Stomach smooth muscle (tissue), 2 donors: ENCODE measurements around the gene ZNF93.
A peak's percentile ranks its signal among the peaks of the same experiment; 100 is the strongest.
"Not testable (repeated sequence)": the region's sequence is repeated elsewhere in the genome, so short reads cannot be mapped to it uniquely, and the experiment has no call there.

Source experiments
- H3K27ac ChIP-seq: one replicate; pipeline ENCODE4 v1.7.0; 2013; ENCODE audit warnings: mild to moderate bottlenecking, low read length, inconsistent platforms
- H3K27me3 ChIP-seq, 2 donors: one replicate each; pipeline ENCODE4 v1.7.0; 2013; ENCODE audit warnings: low read length in 2 of 2; ENCODE audit not compliant: insufficient read depth in 2 of 2, control insufficient read depth in 1 of 2
- H3K36me3 ChIP-seq, 2 donors: one replicate each; pipeline ENCODE4 v1.7.0; 2013; ENCODE audit warnings: low read length in 2 of 2; ENCODE audit not compliant: control insufficient read depth in 2 of 2, insufficient read depth in 2 of 2
- H3K4me1 ChIP-seq: one replicate; pipeline ENCODE4 v1.7.0; 2013; ENCODE audit warnings: low read length; ENCODE audit not compliant: control insufficient read depth, insufficient read depth
- H3K4me3 ChIP-seq, 2 donors: one replicate each; pipeline ENCODE4 v1.7.0; 2013; ENCODE audit warnings: low read length in 2 of 2
- H3K9ac ChIP-seq, 2 donors: one replicate each; pipeline ENCODE4 v1.7.0; 2013; ENCODE audit warnings: low read length in 2 of 2, mild to moderate bottlenecking in 1 of 2
- H3K9me3 ChIP-seq, 2 donors: one replicate each; pipeline ENCODE4 v1.7.0; 2013; ENCODE audit warnings: low read length in 2 of 2; ENCODE audit not compliant: control insufficient read depth in 2 of 2
- donor health status: healthy.
- donor health status: Pancreatic carcinoma.

Gene ZNF93

GRCh38 chr19:19884583-19884982 is 16.2 kb upstream of the ZNF93 start:
- Histone ChIP-seq H3K4me1 (no peaks in the 10 kb centered on the region), H3K9me3 (no peaks in the 10 kb centered on the region), H3K36me3 (peaks cover 2 to 8% of the 10 kb centered on the region in 2 donors)

GRCh38 chr19:19892055-19892941 is 8.4 kb upstream of the ZNF93 start:
- H3K27ac ChIP-seq, H3K36me3 ChIP-seq, H3K4me1 ChIP-seq, H3K27me3 ChIP-seq, H3K4me3 ChIP-seq, H3K9ac ChIP-seq, H3K9me3 ChIP-seq: not testable (repeated sequence)

More at GRCh38 chr19:19884583-19884982, 16.2 kb upstream of the ZNF93 start:
- Histone ChIP-seq H3K27ac (no peak overlapping the region), H3K4me3 (no peak overlapping the region), H3K27me3 (no peaks in the 10 kb centered on the region), H3K9ac (no peak overlapping the region)

GRCh38 chr19:19900139-19900728 is 512 bp upstream of the ZNF93 start:
- H3K27me3 ChIP-seq = no peaks in the 10 kb centered on the region
- H3K4me1 ChIP-seq = no peaks in the 10 kb centered on the region
- no peaks in the 10 kb centered on the region for H3K9me3 ChIP-seq
- peak overlapping the region; percentile 52 to 71 for H3K9ac ChIP-seq
- peak overlapping the region; percentile 87 for H3K27ac ChIP-seq
- peak overlapping the region; percentile 80 to 91 for H3K4me3 ChIP-seq
- H3K36me3 ChIP-seq = no peaks in the 10 kb centered on the region

GRCh38 chr19:19907551-19907950 is 6.8 kb downstream of the ZNF93 start:
- not testable (repeated sequence) for H3K4me3 ChIP-seq, H3K9ac ChIP-seq, H3K27me3 ChIP-seq, H3K27ac ChIP-seq, H3K36me3 ChIP-seq, H3K4me1 ChIP-seq, H3K9me3 ChIP-seq

GRCh38 chr19:19909654-19910053 is 8.9 kb downstream of the ZNF93 start:
- Histone ChIP-seq H3K27ac (no peak overlapping the region), H3K9ac (no peak overlapping the region), H3K9me3 (no peaks in the 10 kb centered on the region), H3K27me3 (no peaks in the 10 kb centered on the region), H3K36me3 (no peaks in the 10 kb centered on the region), H3K4me3 (no peak overlapping the region), H3K4me1 (no peaks in the 10 kb centered on the region)

- Histone ChIP-seq H3K9me3 (no peaks in the 10 kb centered on the region), H3K27me3 (no peaks in the 10 kb centered on the region), H3K27ac (no peak overlapping the region), H3K4me1 (no peaks in the 10 kb centered on the region), H3K9ac (no peak overlapping the region), H3K36me3 (no peaks in the 10 kb centered on the region), H3K4me3 (no peak overlapping the region)
Measured at GRCh38 chr19:19911150-19911549, 10.4 kb downstream of the ZNF93 start.

GRCh38 chr19:19914596-19914995 is 13.8 kb downstream of the ZNF93 start:
- Histone ChIP-seq H3K4me1 (no peaks in the 10 kb centered on the region), H3K9ac (no peak overlapping the region), H3K4me3 (no peak overlapping the region), H3K27ac (no peak overlapping the region), H3K36me3 (no peaks in the 10 kb centered on the region), H3K27me3 (no peaks in the 10 kb centered on the region), H3K9me3 (no peaks in the 10 kb centered on the region)

- H3K9ac ChIP-seq, H3K27ac ChIP-seq, H3K4me3 ChIP-seq, H3K9me3 ChIP-seq, H3K4me1 ChIP-seq, H3K27me3 ChIP-seq: not testable (repeated sequence)
- H3K36me3 ChIP-seq = peaks cover 2 to 10% of the 10 kb centered on the region in 2 donors
Measured at GRCh38 chr19:19930417-19930816, 29.7 kb downstream of the ZNF93 start.

- H3K9me3 ChIP-seq, H3K4me3 ChIP-seq, H3K27me3 ChIP-seq, H3K9ac ChIP-seq, H3K27ac ChIP-seq, H3K4me1 ChIP-seq: not testable (repeated sequence)
- peaks cover 0 to 10% of the 10 kb centered on the region in 2 donors for H3K36me3 ChIP-seq
Measured at GRCh38 chr19:19933432-19934314, 32.9 kb downstream of the ZNF93 start.

- Histone ChIP-seq H3K27me3 (no peaks in the 10 kb centered on the region), H3K4me1 (no peaks in the 10 kb centered on the region), H3K9ac (no peak overlapping the region), H3K27ac (no peak overlapping the region), H3K9me3 (peaks cover 6% of the 10 kb centered on the region in 2 donors), H3K4me3 (no peak overlapping the region), H3K36me3 (peaks cover 0 to 10% of the 10 kb centered on the region in 2 donors)
Measured at GRCh38 chr19:19937403-19937802, 36.7 kb downstream of the ZNF93 start.
